HepG2 (cell line): ENCODE results near the gene MRPL57. TPM values are rescaled to one million over a fixed set of nuclear protein-coding genes. Genes with fewer than 3 reads are reported as not detected.
A peak's percentile ranks its signal among the peaks of the same experiment; 100 is the strongest.

Experiments
- FOXJ3 ChIP-seq: sonication (generic); formaldehyde crosslinking; IDR thresholded peaks from 2 replicates; pipeline ENCODE4 v1.4.0; 2020; ENCODE audit warnings: missing genetic modification reagents, mild to moderate bottlenecking, borderline replicate concordance
- FOXK1 ChIP-seq: sonication (generic); formaldehyde crosslinking; IDR thresholded peaks from 2 replicates; pipeline ENCODE4 v1.4.0; 2020; ENCODE audit warnings: low read depth, missing genetic modification reagents, borderline replicate concordance
- HDAC2 ChIP-seq: sonication (generic); formaldehyde crosslinking; IDR thresholded peaks from 2 replicates; pipeline ENCODE4 v1.4.0; 2020; ENCODE audit warnings: missing genetic modification reagents
- HNRNPUL1 ChIP-seq: fragments of 200-400 bp; formaldehyde crosslinking; IDR thresholded peaks from 2 replicates; pipeline ENCODE4 v1.6.1; 2017; ENCODE audit warnings: low read depth, mild to moderate bottlenecking, low read length, moderate library complexity
- IRX3 ChIP-seq: sonication (generic); formaldehyde crosslinking; IDR thresholded peaks from 2 replicates; pipeline ENCODE4 v1.8.1; 2023; ENCODE audit warnings: mild to moderate bottlenecking, low read depth, missing genetic modification reagents, borderline replicate concordance
- KDM5B ChIP-seq: sonication (generic); formaldehyde crosslinking; IDR thresholded peaks from 2 replicates; pipeline ENCODE4 v1.4.0; 2020; ENCODE audit warnings: missing genetic modification reagents, mild to moderate bottlenecking, borderline replicate concordance
- KLF12 ChIP-seq: sonication (generic); formaldehyde crosslinking; IDR thresholded peaks from 2 replicates; pipeline ENCODE4 v1.4.0; 2020; ENCODE audit warnings: missing genetic modification reagents, borderline replicate concordance
- MAFK ChIP-seq, 2 experiments: IDR thresholded peaks in 1 of 2; conservative IDR thresholded peaks in 1 of 2; 2 replicates each; pipeline ENCODE4 v1.6.1; 2011; ENCODE audit warnings: improper control_type of control experiment in 2 of 2, low read length in 2 of 2
- NFATC3 ChIP-seq: sonication (generic); formaldehyde crosslinking; IDR thresholded peaks from 2 replicates; pipeline ENCODE4 v1.5.1; 2020; ENCODE audit warnings: mild to moderate bottlenecking, missing genetic modification reagents
- RBM22 ChIP-seq: fragments of 200-400 bp; formaldehyde crosslinking; optimal IDR thresholded peaks from 2 replicates; pipeline ENCODE3; 2017; ENCODE audit warnings: mild to moderate bottlenecking, low read length, moderate library complexity
- TAF1 ChIP-seq: sonication (generic); formaldehyde crosslinking; IDR thresholded peaks from 2 replicates; pipeline ENCODE4 v1.4.0; 2020; ENCODE audit warnings: missing genetic modification reagents
- ZC3H4 ChIP-seq: sonication (generic); formaldehyde crosslinking; IDR thresholded peaks from 2 replicates; pipeline ENCODE4 v1.4.0; 2020; ENCODE audit warnings: missing genetic modification reagents, borderline replicate concordance
- ZNF260 ChIP-seq: sonication (generic); formaldehyde crosslinking; IDR thresholded peaks from 2 replicates; pipeline ENCODE4 v1.4.0; 2020; ENCODE audit warnings: missing genetic modification reagents, low read depth, mild to moderate bottlenecking, borderline replicate concordance
- ZNF296 ChIP-seq: sonication (generic); formaldehyde crosslinking; conservative IDR thresholded peaks from 2 replicates; pipeline ENCODE4 v1.5.0; 2020; ENCODE audit warnings: mild to moderate bottlenecking, missing genetic modification reagents
- polyA plus RNA-seq, 8 experiments: library from polyadenylated mRNA; depleted of rRNA in 3 of 8; stranded (reverse) in 7 of 8; unstranded in 1 of 8; fragments of >200 nt; fragmentation: Illumina TruSeq in 4 of 8; extraction: Trizol in 4 of 8; gene quantifications; 2 replicates each; pipeline versions ENCODE4 v1.2.1 to v1.2.3, GENCODE V29; 2011 to 2016; ENCODE audit warnings: low read depth in 4 of 8, missing spikeins in 1 of 8, mixed read lengths in 1 of 8; ENCODE audit not compliant: insufficient read depth in 1 of 8
- total RNA-seq, 5 experiments: library from RNA; depleted of rRNA; stranded (reverse); fragments of >200 nt; fragmentation: Illumina TruSeq; extraction: Trizol; gene quantifications; 2 replicates each; pipeline ENCODE4 v1.2.3, GENCODE V29; 2016; ENCODE audit warnings: low read depth in 1 of 5
- TF ChIP-seq, protein P1 (sequence below): sonication (generic); formaldehyde crosslinking; IDR thresholded peaks from 2 replicates; pipeline ENCODE4 v1.5.1; 2020; ENCODE audit warnings: missing genetic modification reagents, mild to moderate bottlenecking, borderline replicate concordance
- TF ChIP-seq, protein P2 (sequence below): sonication (generic); formaldehyde crosslinking; IDR thresholded peaks from 2 replicates; pipeline ENCODE4 v1.4.0; 2020; ENCODE audit warnings: mild to moderate bottlenecking, missing genetic modification reagents
- TF ChIP-seq, protein P3 (sequence below): IDR thresholded peaks from 2 replicates; pipeline ENCODE4 v1.6.1; 2016; ENCODE audit warnings: missing genetic modification reagents, missing compliant biosample characterization
- TF ChIP-seq, protein P4 (sequence below): sonication (generic); formaldehyde crosslinking; IDR thresholded peaks from 2 replicates; pipeline ENCODE4 v1.4.0; 2020; ENCODE audit warnings: missing genetic modification reagents

The MRPL57 gene
- total and polyA plus RNA-seq, 2 of the 13 experiments (the other 11 are each of a cell fraction or from before 2014, with no cell fraction given): 19.5 to 35.2 TPM

DNA sequence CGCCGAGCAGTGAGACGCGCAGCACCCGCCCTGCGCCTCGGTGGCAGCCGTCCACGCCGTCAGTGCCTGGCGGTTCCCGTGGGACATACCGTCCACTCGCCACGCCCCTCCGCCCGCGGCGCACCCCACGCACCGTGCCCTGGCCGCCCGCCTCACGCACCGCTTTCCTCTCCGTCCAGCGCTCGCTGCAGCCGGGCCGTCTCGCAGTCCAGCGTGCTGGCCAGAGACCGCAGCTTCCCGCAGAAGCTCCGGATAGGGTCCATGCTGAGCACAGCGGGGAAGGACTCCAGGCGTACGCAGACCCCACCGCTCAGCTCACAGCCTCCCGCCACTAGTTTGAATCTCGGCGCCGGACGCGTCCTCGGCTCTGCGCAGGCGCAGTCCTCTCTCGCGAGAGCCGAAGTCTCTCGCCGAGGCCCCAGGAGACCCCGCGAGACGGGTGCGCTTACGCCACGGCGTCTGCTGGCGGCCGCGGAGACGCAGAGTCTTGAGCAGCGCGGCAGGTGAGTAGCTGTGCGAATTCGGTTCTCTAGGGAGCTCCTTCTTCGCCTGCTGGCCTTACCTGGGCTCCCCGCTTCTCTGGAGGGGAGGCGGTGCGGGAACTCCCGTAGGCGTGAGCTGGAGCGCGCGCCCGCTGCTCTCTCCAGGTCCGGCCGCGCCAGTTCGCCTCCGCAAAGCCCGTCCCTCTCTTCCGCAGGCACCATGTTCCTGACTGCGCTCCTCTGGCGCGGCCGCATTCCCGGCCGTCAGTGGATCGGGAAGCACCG lies at the start of gene MRPL57, which contains the start of gene SKA3 (continued):
- TF ChIP-seq TAF1 (CRISPR knock-in tag) (peak; percentile 99), HNRNPUL1 (no peak), IRX3 (CRISPR knock-in tag) (peak; percentile 59; the same call in 1 of the 2 replicates), FOXJ3 (CRISPR knock-in tag) (peak; percentile 84), KDM5B (CRISPR knock-in tag) (peak; percentile 79), NFATC3 (CRISPR knock-in tag) (no peak), RBM22 (no peak), HDAC2 (peak; percentile 89), FOXK1 (CRISPR knock-in tag) (peak; percentile 71; the same call in 1 of the 2 replicates), ZNF260 (CRISPR knock-in tag) (no peak), ZNF296 (CRISPR knock-in tag) (0 out of 2 replicates have a peak, but pooled peaks have one; percentile 82), MAFK (conservative IDR thresholded peaks at IDR 0.05 in 1 of 2, IDR thresholded peaks at IDR 0.05 in 1 of 2; ENCODE audit: low read length in 2 of 2) (no peak), KLF12 (CRISPR knock-in tag) (peak; percentile 73; the same call in 1 of the 2 replicates), ZC3H4 (no peak; the same call in 1 of the 2 replicates)
- TF ChIP-seq, protein P1, sequence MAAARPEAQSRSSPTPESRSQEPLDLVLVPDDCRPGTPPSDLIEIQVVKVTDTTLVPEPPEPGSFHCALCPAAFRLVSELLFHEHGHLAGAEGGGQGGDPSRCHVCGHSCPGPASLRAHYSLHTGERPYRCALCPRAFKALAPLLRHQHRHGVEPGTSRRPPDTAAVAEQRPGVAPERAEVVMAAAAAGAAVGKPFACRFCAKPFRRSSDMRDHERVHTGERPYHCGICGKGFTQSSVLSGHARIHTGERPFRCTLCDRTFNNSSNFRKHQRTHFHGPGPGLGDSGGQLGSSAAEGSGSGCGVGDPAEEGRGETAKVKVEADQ: peak; percentile 47; the same call in 1 of the 2 replicates
- TF ChIP-seq, protein P2, sequence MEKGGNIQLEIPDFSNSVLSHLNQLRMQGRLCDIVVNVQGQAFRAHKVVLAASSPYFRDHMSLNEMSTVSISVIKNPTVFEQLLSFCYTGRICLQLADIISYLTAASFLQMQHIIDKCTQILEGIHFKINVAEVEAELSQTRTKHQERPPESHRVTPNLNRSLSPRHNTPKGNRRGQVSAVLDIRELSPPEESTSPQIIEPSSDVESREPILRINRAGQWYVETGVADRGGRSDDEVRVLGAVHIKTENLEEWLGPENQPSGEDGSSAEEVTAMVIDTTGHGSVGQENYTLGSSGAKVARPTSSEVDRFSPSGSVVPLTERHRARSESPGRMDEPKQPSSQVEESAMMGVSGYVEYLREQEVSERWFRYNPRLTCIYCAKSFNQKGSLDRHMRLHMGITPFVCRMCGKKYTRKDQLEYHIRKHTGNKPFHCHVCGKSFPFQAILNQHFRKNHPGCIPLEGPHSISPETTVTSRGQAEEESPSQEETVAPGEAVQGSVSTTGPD: no peak
- TF ChIP-seq, protein P3, sequence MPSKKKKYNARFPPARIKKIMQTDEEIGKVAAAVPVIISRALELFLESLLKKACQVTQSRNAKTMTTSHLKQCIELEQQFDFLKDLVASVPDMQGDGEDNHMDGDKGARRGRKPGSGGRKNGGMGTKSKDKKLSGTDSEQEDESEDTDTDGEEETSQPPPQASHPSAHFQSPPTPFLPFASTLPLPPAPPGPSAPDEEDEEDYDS (CRISPR knock-in tag): peak; percentile 87
- TF ChIP-seq, protein P4, sequence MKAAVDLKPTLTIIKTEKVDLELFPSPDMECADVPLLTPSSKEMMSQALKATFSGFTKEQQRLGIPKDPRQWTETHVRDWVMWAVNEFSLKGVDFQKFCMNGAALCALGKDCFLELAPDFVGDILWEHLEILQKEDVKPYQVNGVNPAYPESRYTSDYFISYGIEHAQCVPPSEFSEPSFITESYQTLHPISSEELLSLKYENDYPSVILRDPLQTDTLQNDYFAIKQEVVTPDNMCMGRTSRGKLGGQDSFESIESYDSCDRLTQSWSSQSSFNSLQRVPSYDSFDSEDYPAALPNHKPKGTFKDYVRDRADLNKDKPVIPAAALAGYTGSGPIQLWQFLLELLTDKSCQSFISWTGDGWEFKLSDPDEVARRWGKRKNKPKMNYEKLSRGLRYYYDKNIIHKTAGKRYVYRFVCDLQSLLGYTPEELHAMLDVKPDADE (CRISPR knock-in tag): peak; percentile 69; the same call in 1 of the 2 replicates
